GM12878 (cell line): ENCODE results near the gene SPRED2. TPM values are rescaled to one million over a fixed set of nuclear protein-coding genes. Genes with fewer than 3 reads are reported as not detected.

ENCODE experiments used
- ATAC-seq: fragments of 200-7000 bp; cut with Tn5 transposase; 3 replicates; pipeline ENCODE4 v1.9.1; 2020; ENCODE audit warnings: mild to moderate bottlenecking, moderate library complexity
- BruUV-seq: library from RNA; stranded (reverse); fragments of 400-500 nt; replicated peaks from 2 replicates; lab custom pipeline; 2021; lab: Mats Ljungman, UMichigan
- CTCF ChIA-PET: fragments of 300-600 bp; sonication (Branson Sonifier 250); formaldehyde crosslinking; extraction: SDS; loops from one replicate; lab custom pipeline; 2021; ENCODE audit warnings: inconsistent platforms; lab: Yijun Ruan, JAX
- POLR2A ChIA-PET: fragments of 350-600 bp; formaldehyde crosslinking; extraction: SDS; loops from one replicate; lab custom pipeline; 2021; ENCODE audit warnings: inconsistent platforms; lab: Charles Lee
- RAD21 ChIA-PET: fragments of 300-600 bp; sonication (Branson Sonifier 250); formaldehyde crosslinking; loops from one replicate; lab custom pipeline; 2023; ENCODE audit warnings: antibody characterized with exemption; ENCODE audit not compliant: unreplicated experiment; lab: Charles Lee
- SMC1A ChIA-PET: fragments of 300-600 bp; sonication (Branson Sonifier 250); formaldehyde crosslinking; loops from one replicate; lab custom pipeline; 2023; ENCODE audit not compliant: unreplicated experiment, uncharacterized antibody; lab: Charles Lee
- DNase-seq: peaks from one replicate; pipeline ENCODE4 v3.0.0-alpha.2; 2011; ENCODE audit warnings: low read depth, low spot score
- FAIRE-seq: peaks from 3 replicates; lab custom pipeline; 2011; peaks lifted over from hg19 to GRCh38; lab: Jason Lieb, UNC
- H2AFZ ChIP-seq: 2 replicates; pipeline ENCODE4 v1.6.0; 2011; ENCODE audit warnings: low read depth, low read length, control low read depth; ENCODE audit not compliant: control insufficient read depth
- H3K27ac ChIP-seq: 2 replicates; pipeline ENCODE4 v1.5.1; 2011; ENCODE audit warnings: control low read depth; ENCODE audit not compliant: control insufficient read depth, insufficient read depth
- H3K27me3 ChIP-seq, 2 experiments: replicated peaks in 1 of 2; 2 replicates each; pipeline versions ENCODE4 v1.6.0 to v1.6.1; 2011; ENCODE audit warnings: low read length in 1 of 2; ENCODE audit not compliant: control insufficient read depth in 2 of 2, insufficient read depth in 2 of 2
- H3K36me3 ChIP-seq, 2 experiments: 2 replicates each; pipeline ENCODE4 v1.5.1; 2011; ENCODE audit warnings: low read length in 1 of 2; ENCODE audit not compliant: control insufficient read depth in 2 of 2, insufficient read depth in 2 of 2
- H3K4me1 ChIP-seq: 2 replicates; pipeline ENCODE4 v1.6.1; 2011; ENCODE audit warnings: mild to moderate bottlenecking, low read length, moderate library complexity, mixed read lengths; ENCODE audit not compliant: control insufficient read depth, insufficient read depth
- H3K4me2 ChIP-seq: 2 replicates; pipeline ENCODE4 v1.6.0; 2011; ENCODE audit warnings: control low read depth; ENCODE audit not compliant: control insufficient read depth, insufficient read depth
- H3K4me3 ChIP-seq: fragments of 200-600 bp; sonication (generic); 2 replicates; pipeline ENCODE4 v1.5.1; 2016
- H3K79me2 ChIP-seq: 2 replicates; pipeline ENCODE4 v1.6.0; 2011; ENCODE audit warnings: low read length; ENCODE audit not compliant: control insufficient read depth, insufficient read depth
- H3K9ac ChIP-seq: 2 replicates; pipeline ENCODE4 v1.8.0; 2011; ENCODE audit warnings: low read length, control low read depth, mixed read lengths; ENCODE audit not compliant: control insufficient read depth, insufficient read depth
- H3K9me3 ChIP-seq: replicated peaks from 3 replicates; pipeline ENCODE4 v1.5.1; 2011; ENCODE audit warnings: mild to moderate bottlenecking, low read length; ENCODE audit not compliant: control insufficient read depth, insufficient read depth
- H4K20me1 ChIP-seq: 2 replicates; pipeline ENCODE4 v1.6.0; 2011; ENCODE audit not compliant: control insufficient read depth, insufficient read depth
- BMI1 ChIP-seq: fragments of 450-650 bp; IDR thresholded peaks from 2 replicates; pipeline ENCODE4 v1.6.1; 2016; ENCODE audit warnings: mild to moderate bottlenecking, moderate library complexity, borderline replicate concordance
- CHD4 ChIP-seq: fragments of 200-600 bp; sonication (generic); IDR thresholded peaks from 2 replicates; pipeline ENCODE4 v1.6.1; 2016; ENCODE audit warnings: mild to moderate bottlenecking
- HDAC2 ChIP-seq: fragments of 200-600 bp; sonication (generic); IDR thresholded peaks from 2 replicates; pipeline ENCODE4 v1.6.1; 2017
- KLF5 ChIP-seq: fragments of 450-650 bp; IDR thresholded peaks from 2 replicates; pipeline ENCODE4 v1.6.1; 2014; ENCODE audit warnings: mild to moderate bottlenecking; ENCODE audit not compliant: partially characterized antibody
- MTA3 ChIP-seq: IDR thresholded peaks from 2 replicates; pipeline ENCODE4 v1.6.1; 2012; ENCODE audit warnings: low read length, inconsistent platforms, borderline replicate concordance
- POLR2AphosphoS5 ChIP-seq: IDR thresholded peaks from 2 replicates; pipeline ENCODE4 v1.6.1; 2011; ENCODE audit warnings: mild to moderate bottlenecking, low read length, inconsistent platforms
- SMARCA5 ChIP-seq: fragments of 450-650 bp; IDR thresholded peaks from 2 replicates; pipeline ENCODE4 v1.6.1; 2017; ENCODE audit warnings: mild to moderate bottlenecking
- TBL1XR1 ChIP-seq: IDR thresholded peaks from 2 replicates; pipeline ENCODE4 v1.6.1; 2012; ENCODE audit warnings: low read depth, low read length, improper control_type of control experiment
- TCF7 ChIP-seq: IDR thresholded peaks from 2 replicates; pipeline ENCODE4 v1.6.1; 2014; ENCODE audit warnings: antibody characterized with exemption, borderline replicate concordance
- WGBS: methylation state at CpG from one replicate; pipeline ENCODE4 v1.1.6; 2016; ENCODE audit warnings: low lambda C conversion rate; ENCODE audit not compliant: insufficient replicate concordance, insufficient coverage; ENCODE audit errors: missing lambda C conversion rate; 5-methylcytosine and 5-hydroxymethylcytosine counted together
- in situ Hi-C: fragments of 300-500 bp; cut with MboI; formaldehyde crosslinking; loops from 9 replicates; pipeline ENCODE4 v1.14.3; 2018; ENCODE audit warnings: mixed read lengths
- intact Hi-C: fragments of 100-400 bp; cut with micrococcal nuclease; formaldehyde crosslinking; loops from one replicate; pipeline ENCODE4 v1.14.2; 2022; ENCODE audit not compliant: unreplicated experiment
- polyA plus RNA-seq, 11 experiments: library from polyadenylated mRNA; depleted of rRNA in 4 of 11; unstranded in 6 of 11; stranded (reverse) in 5 of 11; fragments of >200 nt; fragmentation: Nextera tagmentation in 4 of 11; fragmentation: Illumina TruSeq in 1 of 11; extraction: Ambion mirVana in 4 of 11; extraction: Trizol in 1 of 11; gene quantifications; 1 replicate in 1 of 11; 2 replicates in 10 of 11; pipeline versions ENCODE4 v1.2.1 to v1.2.3, GENCODE V29; 2011 to 2016; ENCODE audit warnings: inconsistent platforms in 2 of 11, missing spikeins in 2 of 11, low read depth in 1 of 11
- total RNA-seq, 4 experiments: library from RNA; depleted of rRNA in 3 of 4; stranded (reverse); fragments of >200 nt in 3 of 4; fragmentation: Illumina TruSeq in 1 of 4; extraction: Trizol in 1 of 4; gene quantifications; 2 replicates each; pipeline versions ENCODE4 v1.2.1 to v1.2.3, GENCODE V29; 2013 to 2021
- TF ChIP-seq, protein P1 (sequence below): fragments of 450-650 bp; IDR thresholded peaks from 2 replicates; pipeline ENCODE4 v1.6.1; 2017; ENCODE audit warnings: low read depth, mild to moderate bottlenecking, moderate library complexity
- TF ChIP-seq, protein P2 (sequence below): fragments of 450-650 bp; formaldehyde crosslinking; IDR thresholded peaks from 2 replicates; pipeline ENCODE4 v1.5.0; 2022; ENCODE audit warnings: mild to moderate bottlenecking, missing genetic modification characterization
- TF ChIP-seq, protein P3 (sequence below): fragments of 450-650 bp; IDR thresholded peaks from 2 replicates; pipeline ENCODE4 v1.6.1; 2017; ENCODE audit warnings: antibody characterized with exemption, mild to moderate bottlenecking, moderate library complexity

The SPRED2 gene
- total and polyA plus RNA-seq, 10 of the 15 experiments (the other 5 are each of a cell fraction or from before 2014, with no cell fraction given): 3.0 to 23.9 (median 9.7) TPM

DNA sequence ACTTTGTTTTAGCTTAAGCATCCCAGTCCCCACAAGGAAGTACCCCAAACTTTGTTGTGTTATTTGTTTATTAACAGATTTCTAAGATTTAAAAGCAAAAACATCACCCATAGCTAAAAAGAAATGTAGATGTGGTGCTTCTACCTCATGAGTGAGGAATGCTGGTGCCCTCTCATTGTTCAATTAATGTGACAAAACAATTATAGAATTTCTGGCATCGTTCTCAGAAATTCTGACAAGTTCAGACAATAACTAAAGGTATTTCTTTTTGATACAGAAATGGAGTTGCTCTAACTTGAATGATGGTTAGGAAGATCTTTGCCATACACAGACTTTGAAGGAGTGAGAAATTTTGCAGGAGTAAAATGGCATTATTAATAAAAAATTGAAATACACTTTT, 42.9 kb downstream of the SPRED2 start:
- Histone ChIP-seq H3K4me1 (peaks cover 67% of the 10 kb centered on the region), H3K4me2 (peak overlapping the region; percentile 91), H3K36me3 (no peaks in the 10 kb centered on the region; a peak in 1 of 4 replicates), H3K79me2 (no peaks in the 10 kb centered on the region; the same call in none of the 2 replicates), H4K20me1 (no peaks in the 10 kb centered on the region), H3K27ac (peak overlapping the region; percentile 78), H3K9me3 (no peaks in the 10 kb centered on the region), H3K9ac (0 out of 2 replicates have a peak overlapping the region, but pooled peaks have one; percentile 3), H2AFZ (no peak overlapping the region), H3K4me3 (no peak overlapping the region), H3K27me3 (no peaks in the 10 kb centered on the region)
- RAD21 ChIA-PET: interaction anchor here (0.7 to 3.7 kb wide), 10 partner anchors 8 to 87 kb away, joined by 3 to 28 read pairs (median 6); no protein-coding TSS in a partner anchor
- ATAC-seq: no peak
- intact Hi-C loops: loop anchor here (2.0 kb wide), 2 partner anchors 31 to 69 kb away; no protein-coding TSS in a partner anchor
- CTCF ChIA-PET: interaction anchor here (1.0 to 2.1 kb wide), 4 partner anchors 19 to 125 kb away, joined by 3 to 7 read pairs (median 4); no protein-coding TSS in a partner anchor
- POLR2A ChIA-PET: interaction anchor here (0.5 to 1.7 kb wide), 9 partner anchors 8 to 162 kb away, joined by 3 to 7 read pairs (median 4); partner anchors contain the start of gene ACTR2
- BruUV-seq: no TSS peak
- in situ Hi-C loops: no loop called here
- 93% methylated on average over 1 of the region's 1 CpG for WGBS
- no peak for FAIRE-seq
- TF ChIP-seq TBL1XR1 (no peak), CHD4 (no peak), HDAC2 (no peak), BMI1 (no peak), MTA3 (no peak), KLF5 (no peak), SMARCA5 (no peak), POLR2AphosphoS5 (no peak), TCF7 (no peak)
- TF ChIP-seq, protein P1, sequence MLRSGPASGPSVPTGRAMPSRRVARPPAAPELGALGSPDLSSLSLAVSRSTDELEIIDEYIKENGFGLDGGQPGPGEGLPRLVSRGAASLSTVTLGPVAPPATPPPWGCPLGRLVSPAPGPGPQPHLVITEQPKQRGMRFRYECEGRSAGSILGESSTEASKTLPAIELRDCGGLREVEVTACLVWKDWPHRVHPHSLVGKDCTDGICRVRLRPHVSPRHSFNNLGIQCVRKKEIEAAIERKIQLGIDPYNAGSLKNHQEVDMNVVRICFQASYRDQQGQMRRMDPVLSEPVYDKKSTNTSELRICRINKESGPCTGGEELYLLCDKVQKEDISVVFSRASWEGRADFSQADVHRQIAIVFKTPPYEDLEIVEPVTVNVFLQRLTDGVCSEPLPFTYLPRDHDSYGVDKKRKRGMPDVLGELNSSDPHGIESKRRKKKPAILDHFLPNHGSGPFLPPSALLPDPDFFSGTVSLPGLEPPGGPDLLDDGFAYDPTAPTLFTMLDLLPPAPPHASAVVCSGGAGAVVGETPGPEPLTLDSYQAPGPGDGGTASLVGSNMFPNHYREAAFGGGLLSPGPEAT: no peak
- TF ChIP-seq, protein P2, sequence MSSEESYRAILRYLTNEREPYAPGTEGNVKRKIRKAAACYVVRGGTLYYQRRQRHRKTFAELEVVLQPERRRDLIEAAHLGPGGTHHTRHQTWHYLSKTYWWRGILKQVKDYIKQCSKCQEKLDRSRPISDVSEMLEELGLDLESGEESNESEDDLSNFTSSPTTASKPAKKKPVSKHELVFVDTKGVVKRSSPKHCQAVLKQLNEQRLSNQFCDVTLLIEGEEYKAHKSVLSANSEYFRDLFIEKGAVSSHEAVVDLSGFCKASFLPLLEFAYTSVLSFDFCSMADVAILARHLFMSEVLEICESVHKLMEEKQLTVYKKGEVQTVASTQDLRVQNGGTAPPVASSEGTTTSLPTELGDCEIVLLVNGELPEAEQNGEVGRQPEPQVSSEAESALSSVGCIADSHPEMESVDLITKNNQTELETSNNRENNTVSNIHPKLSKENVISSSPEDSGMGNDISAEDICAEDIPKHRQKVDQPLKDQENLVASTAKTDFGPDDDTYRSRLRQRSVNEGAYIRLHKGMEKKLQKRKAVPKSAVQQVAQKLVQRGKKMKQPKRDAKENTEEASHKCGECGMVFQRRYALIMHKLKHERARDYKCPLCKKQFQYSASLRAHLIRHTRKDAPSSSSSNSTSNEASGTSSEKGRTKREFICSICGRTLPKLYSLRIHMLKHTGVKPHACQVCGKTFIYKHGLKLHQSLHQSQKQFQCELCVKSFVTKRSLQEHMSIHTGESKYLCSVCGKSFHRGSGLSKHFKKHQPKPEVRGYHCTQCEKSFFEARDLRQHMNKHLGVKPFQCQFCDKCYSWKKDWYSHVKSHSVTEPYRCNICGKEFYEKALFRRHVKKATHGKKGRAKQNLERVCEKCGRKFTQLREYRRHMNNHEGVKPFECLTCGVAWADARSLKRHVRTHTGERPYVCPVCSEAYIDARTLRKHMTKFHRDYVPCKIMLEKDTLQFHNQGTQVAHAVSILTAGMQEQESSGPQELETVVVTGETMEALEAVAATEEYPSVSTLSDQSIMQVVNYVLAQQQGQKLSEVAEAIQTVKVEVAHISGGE (CRISPR knock-in tag): no peak
- TF ChIP-seq, protein P3, sequence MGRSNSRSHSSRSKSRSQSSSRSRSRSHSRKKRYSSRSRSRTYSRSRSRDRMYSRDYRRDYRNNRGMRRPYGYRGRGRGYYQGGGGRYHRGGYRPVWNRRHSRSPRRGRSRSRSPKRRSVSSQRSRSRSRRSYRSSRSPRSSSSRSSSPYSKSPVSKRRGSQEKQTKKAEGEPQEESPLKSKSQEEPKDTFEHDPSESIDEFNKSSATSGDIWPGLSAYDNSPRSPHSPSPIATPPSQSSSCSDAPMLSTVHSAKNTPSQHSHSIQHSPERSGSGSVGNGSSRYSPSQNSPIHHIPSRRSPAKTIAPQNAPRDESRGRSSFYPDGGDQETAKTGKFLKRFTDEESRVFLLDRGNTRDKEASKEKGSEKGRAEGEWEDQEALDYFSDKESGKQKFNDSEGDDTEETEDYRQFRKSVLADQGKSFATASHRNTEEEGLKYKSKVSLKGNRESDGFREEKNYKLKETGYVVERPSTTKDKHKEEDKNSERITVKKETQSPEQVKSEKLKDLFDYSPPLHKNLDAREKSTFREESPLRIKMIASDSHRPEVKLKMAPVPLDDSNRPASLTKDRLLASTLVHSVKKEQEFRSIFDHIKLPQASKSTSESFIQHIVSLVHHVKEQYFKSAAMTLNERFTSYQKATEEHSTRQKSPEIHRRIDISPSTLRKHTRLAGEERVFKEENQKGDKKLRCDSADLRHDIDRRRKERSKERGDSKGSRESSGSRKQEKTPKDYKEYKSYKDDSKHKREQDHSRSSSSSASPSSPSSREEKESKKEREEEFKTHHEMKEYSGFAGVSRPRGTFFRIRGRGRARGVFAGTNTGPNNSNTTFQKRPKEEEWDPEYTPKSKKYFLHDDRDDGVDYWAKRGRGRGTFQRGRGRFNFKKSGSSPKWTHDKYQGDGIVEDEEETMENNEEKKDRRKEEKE: no peak
- no peak for DNase-seq
- SMC1A ChIA-PET: interaction anchor here (0.6 to 6.6 kb wide), 16 partner anchors 8 to 123 kb away, joined by 3 to 41 read pairs (median 3); no protein-coding TSS in a partner anchor
